Activated CD8-positive, alpha-beta memory T cell treated with anti-CD3 and anti-CD28 coated beads, Interleukin-2, amount 50 U/mL, for 4 hours (primary cell): Measurements from ENCODE around the gene PNMA1.

Experiments used
- DNase-seq: peaks from one replicate; pipeline ENCODE4 v3.0.0-alpha.2; 2020

The PNMA1 gene

DNA sequence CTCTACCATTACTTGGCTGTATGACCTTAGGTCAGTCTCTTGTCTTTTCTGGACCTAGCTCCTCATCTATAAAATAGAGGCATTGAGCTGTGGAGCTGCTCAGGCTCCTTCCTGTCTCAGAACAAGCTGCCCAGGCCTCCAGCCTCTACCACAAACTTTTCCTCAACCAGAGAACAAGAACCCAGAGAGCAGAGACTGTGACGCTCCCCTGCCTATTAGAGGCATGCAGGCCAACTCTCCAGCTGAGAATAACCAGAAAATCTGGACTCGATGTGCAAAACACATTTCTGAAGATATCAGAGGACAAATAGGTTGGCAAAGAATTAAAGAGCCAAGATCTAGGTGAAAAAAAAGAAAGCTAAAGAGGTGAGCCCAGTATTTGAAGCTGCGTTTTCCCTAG lies 17.8 kb upstream of the PNMA1 start:
- no peak for DNase-seq

GRCh38 chr14:73731111-73731510 lies 16.9 kb upstream of the PNMA1 start:
- no peak for DNase-seq

DNA sequence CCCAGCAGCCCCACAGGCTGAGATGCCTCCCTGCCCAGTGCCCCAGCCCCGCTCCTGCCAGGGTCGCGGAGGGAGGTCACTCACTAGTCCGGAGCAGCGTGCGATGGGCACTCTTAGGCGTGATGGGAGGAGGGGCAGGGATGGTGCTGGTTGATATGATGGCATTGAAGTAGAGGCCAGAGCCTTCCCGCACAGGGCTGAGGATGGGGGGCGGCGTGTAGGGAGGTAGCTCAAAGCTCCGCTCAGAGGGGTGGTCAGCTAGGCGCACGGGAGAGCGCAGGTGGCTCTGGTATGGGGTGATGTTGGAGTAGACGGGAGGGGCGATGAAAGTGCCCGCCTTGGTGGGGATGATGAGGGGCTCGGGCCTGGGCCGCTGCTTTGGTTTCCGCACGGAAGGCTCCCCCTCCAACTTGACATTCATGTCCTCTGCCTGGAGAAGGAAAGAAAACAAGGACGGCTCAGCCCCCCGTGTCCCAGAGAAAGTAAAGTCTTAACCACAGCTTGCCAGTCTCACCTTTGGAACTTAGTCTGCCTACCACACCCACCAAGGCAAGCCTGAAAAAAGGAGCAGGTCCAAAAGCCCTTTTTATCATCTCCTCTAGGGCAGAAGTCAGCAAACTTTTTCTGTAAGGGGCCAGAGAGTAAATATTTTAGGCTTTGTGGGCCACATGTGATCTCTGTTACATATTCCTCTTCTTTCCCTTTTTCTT lies 15.5 kb upstream of the PNMA1 start:
- no peak for DNase-seq

- peak; percentile 90 for DNase-seq
Measured at GRCh38 chr14:73728717-73729330, 14.6 kb upstream of the PNMA1 start.

- DNase-seq, result no peak
Measured at GRCh38 chr14:73727166-73727565, 13.0 kb upstream of the PNMA1 start.

GRCh38 chr14:73726025-73726961 lies 12.1 kb upstream of the PNMA1 start:
- no peak for DNase-seq

DNA sequence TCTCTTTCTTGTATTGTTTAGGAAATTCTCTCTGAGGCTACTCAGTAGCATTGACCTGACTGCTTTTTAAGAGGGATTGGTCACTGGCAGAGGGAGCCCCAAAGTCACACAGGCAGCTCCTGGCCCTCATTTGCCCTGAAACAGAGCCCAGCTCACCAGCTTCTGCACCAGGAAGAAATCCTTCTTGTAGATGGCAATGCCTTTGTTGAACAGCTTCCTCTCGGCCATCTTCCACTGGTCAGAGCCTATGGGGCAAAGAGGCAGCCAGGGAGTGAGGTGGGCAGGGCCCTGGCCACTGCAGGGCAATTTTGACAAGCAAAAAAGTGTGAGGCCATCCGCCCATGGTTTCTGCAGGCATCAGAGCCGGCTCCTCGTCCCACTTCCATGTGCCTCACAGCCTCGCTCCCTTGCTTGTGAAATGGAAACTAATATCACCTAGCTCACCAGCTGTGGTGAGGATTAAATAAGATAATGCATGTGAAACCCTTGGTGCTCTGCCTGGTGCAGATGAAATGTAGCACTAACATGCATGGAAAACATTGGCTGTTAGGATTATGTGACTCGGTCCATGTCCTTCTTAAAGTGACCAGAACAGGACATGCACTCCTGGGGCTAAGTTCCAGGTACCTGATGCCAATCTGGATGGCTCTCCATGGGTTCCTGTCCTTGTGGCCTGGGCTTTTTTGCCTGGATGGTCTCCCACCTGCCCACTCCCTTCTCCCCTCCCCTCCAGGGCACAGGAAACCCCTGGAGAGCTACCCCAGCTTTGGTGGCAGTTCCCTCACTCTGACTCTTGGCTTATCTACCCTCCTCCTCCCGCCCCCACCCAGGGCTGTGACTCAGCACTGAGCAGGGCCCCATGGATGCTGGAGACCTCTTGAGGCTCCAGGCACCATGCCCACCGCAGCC lies 11.2 kb upstream of the PNMA1 start:
- DNase-seq, result no peak

- DNase-seq, result no peak
Measured at GRCh38 chr14:73724696-73725095, 10.5 kb upstream of the PNMA1 start.

DNA sequence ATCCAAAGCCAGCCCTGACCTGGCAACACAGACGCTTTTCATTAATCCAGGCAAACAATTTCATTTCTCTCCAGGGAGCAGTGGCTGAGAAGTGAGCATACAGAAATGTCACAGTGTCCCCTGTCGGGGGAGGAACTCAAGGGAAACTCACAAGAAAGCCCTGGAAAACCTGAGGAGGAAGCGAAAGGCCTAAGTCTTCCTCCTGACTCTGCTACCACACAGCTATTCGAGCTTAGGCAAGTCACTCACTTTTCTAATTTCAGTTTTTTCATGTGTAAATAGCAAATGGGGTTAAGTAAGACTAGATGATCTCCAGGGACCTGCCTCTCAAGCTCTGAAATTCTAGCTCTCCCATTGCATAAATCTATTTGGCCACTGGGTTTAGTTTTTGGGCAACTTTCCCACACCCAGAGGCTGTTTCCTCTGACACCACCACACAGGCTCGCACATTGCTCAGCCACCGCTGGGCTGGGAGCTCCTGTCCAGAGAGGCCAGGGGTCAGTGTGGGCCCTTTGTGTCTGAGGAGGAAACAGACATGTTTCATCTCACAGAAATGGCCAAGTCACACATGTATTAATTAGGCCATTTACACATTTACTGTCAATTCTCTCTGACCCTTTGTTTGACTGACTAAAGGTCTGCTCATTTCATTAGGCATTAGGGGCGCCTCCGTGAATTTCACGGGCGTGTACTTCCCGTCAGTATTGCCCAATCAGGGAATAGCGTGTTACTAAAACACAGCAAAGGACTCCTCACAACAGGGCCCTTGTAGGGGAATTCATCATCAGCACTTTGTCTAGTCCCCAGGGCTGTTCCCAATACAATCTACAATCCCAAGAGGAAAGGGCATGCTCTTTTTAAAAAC lies 9.8 kb upstream of the PNMA1 start:
- no peak for DNase-seq

GRCh38 chr14:73723406-73723796 lies 9.2 kb upstream of the PNMA1 start:
- DNase-seq, result no peak

GRCh38 chr14:73722581-73722980 lies 8.4 kb upstream of the PNMA1 start:
- DNase-seq, result no peak

- no peak for DNase-seq
Measured at GRCh38 chr14:73721101-73721821, 7.1 kb upstream of the PNMA1 start.

GRCh38 chr14:73720636-73721035 lies 6.5 kb upstream of the PNMA1 start:
- no peak for DNase-seq

GRCh38 chr14:73719791-73720190 lies 5.6 kb upstream of the PNMA1 start:
- no peak for DNase-seq

DNA sequence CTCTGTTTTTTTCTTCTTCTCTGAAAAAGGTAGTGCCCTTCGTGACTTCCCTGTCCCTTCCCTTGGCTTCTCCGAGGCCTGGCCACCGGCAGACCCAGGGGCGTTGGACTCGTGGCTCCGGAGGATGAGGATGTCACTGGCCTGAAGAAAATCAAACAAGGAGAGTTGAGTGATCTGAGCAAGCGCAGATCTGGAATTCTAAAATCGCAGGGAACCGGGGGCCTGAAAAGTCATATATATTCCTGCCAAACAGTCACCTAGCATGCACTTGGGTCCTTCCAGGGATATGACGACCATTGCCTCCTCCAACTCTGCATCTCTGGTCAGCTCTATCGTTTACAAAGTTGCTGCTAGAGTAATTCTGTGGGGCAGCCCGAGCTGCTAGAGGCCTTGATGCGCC lies 5.2 kb upstream of the PNMA1 start:
- DNase-seq, result no peak

GRCh38 chr14:73718418-73719251 lies 4.5 kb upstream of the PNMA1 start:
- DNase-seq, result no peak

GRCh38 chr14:73717711-73718417 lies 3.7 kb upstream of the PNMA1 start:
- DNase-seq, result no peak

DNA sequence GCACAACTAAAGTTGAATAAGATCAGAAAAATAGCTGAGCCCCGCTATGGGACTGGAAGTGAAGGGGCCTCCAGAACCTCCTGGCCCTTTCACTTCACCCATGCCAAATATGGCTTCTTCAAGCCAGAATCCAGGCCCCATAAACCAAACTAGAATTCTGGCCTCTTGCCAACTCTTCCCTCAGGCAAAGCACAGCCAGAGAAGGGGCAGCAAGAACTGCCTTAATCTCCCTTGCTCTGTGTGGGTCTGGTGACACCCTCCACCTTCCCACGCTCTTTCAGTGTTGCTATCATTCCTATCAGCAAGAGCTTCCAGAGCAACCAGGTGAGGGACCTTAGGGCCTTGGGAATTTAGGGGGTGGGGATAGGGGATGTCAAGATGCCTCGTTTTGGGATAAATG lies 3.1 kb upstream of the PNMA1 start:
- no peak for DNase-seq

DNA sequence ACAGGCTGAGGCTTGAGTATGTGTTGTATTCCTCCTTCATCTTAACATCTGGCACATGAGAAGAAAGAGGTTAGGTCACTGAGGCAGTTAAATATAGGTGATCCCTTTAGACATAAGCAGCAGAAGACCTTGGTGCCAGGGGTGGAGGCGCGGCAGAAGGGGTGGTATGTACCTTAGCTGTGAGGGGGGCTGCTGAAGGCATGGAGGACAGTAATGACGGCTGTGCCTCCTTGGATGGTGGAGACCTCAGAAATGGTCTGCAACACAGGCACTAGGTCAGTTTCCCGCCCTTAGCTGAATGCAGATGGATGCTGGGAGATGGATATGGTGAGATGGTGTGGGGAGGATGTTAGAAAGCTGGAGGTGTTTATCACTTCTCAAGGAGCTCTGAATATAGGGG lies 1.5 kb upstream of the PNMA1 start:
- DNase-seq, result no peak
